ENCODE results near the gene CD84. TPM values are rescaled to one million over a fixed set of nuclear protein-coding genes. Genes with fewer than 3 reads are reported as not detected.
A peak's percentile ranks its signal among the peaks of the same experiment; 100 is the strongest.

Gene CD84
- total and polyA plus RNA-seq, 8 donors = 0.16 to 13.2 (median 3.1) TPM

- H3K27me3 ChIP-seq = no peaks in the 10 kb centered on the region
- DNase-seq (no peak), ATAC-seq (peak in 1 of 4 donors; percentile 35), FAIRE-seq (no peak)
- intact Hi-C loops (cut with DNase I) = no loop called here
- TF ChIP-seq, protein P1, sequence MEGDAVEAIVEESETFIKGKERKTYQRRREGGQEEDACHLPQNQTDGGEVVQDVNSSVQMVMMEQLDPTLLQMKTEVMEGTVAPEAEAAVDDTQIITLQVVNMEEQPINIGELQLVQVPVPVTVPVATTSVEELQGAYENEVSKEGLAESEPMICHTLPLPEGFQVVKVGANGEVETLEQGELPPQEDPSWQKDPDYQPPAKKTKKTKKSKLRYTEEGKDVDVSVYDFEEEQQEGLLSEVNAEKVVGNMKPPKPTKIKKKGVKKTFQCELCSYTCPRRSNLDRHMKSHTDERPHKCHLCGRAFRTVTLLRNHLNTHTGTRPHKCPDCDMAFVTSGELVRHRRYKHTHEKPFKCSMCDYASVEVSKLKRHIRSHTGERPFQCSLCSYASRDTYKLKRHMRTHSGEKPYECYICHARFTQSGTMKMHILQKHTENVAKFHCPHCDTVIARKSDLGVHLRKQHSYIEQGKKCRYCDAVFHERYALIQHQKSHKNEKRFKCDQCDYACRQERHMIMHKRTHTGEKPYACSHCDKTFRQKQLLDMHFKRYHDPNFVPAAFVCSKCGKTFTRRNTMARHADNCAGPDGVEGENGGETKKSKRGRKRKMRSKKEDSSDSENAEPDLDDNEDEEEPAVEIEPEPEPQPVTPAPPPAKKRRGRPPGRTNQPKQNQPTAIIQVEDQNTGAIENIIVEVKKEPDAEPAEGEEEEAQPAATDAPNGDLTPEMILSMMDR (IDR thresholded peaks at IDR 0.05) = no peak
- no peaks in the 10 kb centered on the region for H3K36me3 ChIP-seq
- H3K9me3 ChIP-seq = no peaks in the 10 kb centered on the region
- H3K4me3 ChIP-seq = no peak overlapping the region
- H3K27ac ChIP-seq = no peak overlapping the region
- 73 to 78% methylated on average over 1 of the region's 1 CpG for WGBS, 2 donors
- H3K4me1 ChIP-seq = no peaks in the 10 kb centered on the region
Measured at GRCh38 chr1:160580221-160580812, 1.0 kb upstream of the CD84 start.

- FAIRE-seq = no peak
- Histone ChIP-seq H3K36me3 (no peaks in the 10 kb centered on the region), H3K4me1 (no peaks in the 10 kb centered on the region), H3K27me3 (no peaks in the 10 kb centered on the region), H3K4me3 (peak overlapping the region in 1 of 4 donors; percentile 11), H3K9me3 (no peaks in the 10 kb centered on the region), H3K27ac (peak overlapping the region in 1 of 4 donors; percentile 41)
- ATAC-seq = no peak
- DNase-seq = no peak
- 17 to 22% methylated on average over 3 of the region's 3 CpGs for whole genome bisulfite sequencing, 2 donors
- intact Hi-C loops (cut with DNase I) = no loop called here
- TF ChIP-seq, protein P1 (IDR thresholded peaks at IDR 0.05) = no peak
Measured at GRCh38 chr1:160578525-160579191, 638 bp downstream of the CD84 start.

DNA sequence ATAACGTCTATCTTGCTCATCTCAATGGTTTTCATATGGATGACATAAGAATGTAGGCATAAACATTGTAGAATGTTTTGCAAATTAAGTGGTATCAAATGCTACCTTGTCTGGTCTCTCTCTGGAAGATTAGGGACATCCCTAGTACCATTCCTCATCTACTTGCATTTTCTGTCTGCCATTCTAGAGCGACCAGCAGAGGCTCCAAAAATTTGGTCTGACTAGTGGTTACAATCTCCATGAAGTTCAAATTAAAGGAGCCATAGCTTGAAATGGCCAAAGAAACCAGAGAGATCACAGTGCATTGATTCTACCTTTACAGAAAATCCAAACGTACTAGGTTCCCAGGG is 1.1 kb downstream of the CD84 start:
- intact Hi-C loops (cut with DNase I) = no loop called here
- TF ChIP-seq, protein P1 (IDR thresholded peaks at IDR 0.05) = no peak
- no peaks in the 10 kb centered on the region for H3K27me3 ChIP-seq
- H3K36me3 ChIP-seq = no peaks in the 10 kb centered on the region
- FAIRE-seq (no peak), ATAC-seq (no peak), DNase-seq (no peak)
- H3K4me3 ChIP-seq = peak overlapping the region in 1 of 4 donors; percentile 11
- WGBS, 2 donors = 56 to 63% methylated on average over 3 of the region's 3 CpGs
- H3K4me1 ChIP-seq = no peaks in the 10 kb centered on the region
- H3K27ac ChIP-seq = no peak overlapping the region
- no peaks in the 10 kb centered on the region for H3K9me3 ChIP-seq

GRCh38 chr1:160577671-160578070 is 1.6 kb downstream of the CD84 start:
- DNase-seq (no peak), ATAC-seq (no peak), FAIRE-seq (no peak)
- H3K9me3 ChIP-seq = no peaks in the 10 kb centered on the region
- H3K4me3 ChIP-seq = no peak overlapping the region
- 85 to 90% methylated on average over 2 of the region's 2 CpGs for WGBS, 2 donors
- no peak overlapping the region for H3K27ac ChIP-seq
- no peaks in the 10 kb centered on the region for H3K27me3 ChIP-seq
- TF ChIP-seq, protein P1 (IDR thresholded peaks at IDR 0.05) = no peak
- H3K36me3 ChIP-seq = no peaks in the 10 kb centered on the region
- no peaks in the 10 kb centered on the region for H3K4me1 ChIP-seq
- intact Hi-C loops (cut with DNase I) = no loop called here

DNA sequence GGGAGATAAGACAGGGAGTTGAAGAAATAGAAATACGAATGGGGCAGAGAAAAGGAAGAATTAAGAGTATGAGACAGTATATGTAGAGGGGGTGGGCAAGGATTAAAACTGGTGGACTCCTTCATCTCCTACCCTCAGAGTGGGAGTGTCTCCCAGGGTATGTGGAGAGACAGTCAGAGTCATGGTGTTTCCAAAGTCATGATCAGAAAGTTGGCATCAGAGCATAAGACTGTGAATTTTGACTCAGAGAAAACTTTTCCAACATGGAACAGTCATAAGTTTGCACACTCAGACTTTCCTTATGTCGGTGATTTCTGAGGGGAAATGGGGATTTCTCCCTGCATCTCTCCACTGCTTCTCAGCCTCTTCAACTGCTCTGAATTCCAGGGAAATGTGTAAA is 2.4 kb downstream of the CD84 start:
- Histone ChIP-seq H3K4me1 (no peaks in the 10 kb centered on the region), H3K27me3 (no peaks in the 10 kb centered on the region), H3K9me3 (no peaks in the 10 kb centered on the region), H3K4me3 (no peak overlapping the region), H3K27ac (no peak overlapping the region), H3K36me3 (no peaks in the 10 kb centered on the region)
- intact Hi-C loops (cut with DNase I) = no loop called here
- 48 to 96% methylated on average over 1 to 2 of the region's 2 CpGs for WGBS, 2 donors
- FAIRE-seq (no peak), DNase-seq (no peak), ATAC-seq (no peak)
- TF ChIP-seq, protein P1 (IDR thresholded peaks at IDR 0.05) = no peak
